Vagina (tissue), 2 donors: ENCODE data around the gene GRAMD1B.

Source experiments
- CTCF ChIP-seq, 3 experiments: fragments of 450-650 bp in 2 of 3; fragments of 200-600 bp in 1 of 3; sonication (generic) in 1 of 3; IDR thresholded peaks; one replicate each; pipeline ENCODE4 v1.5.1; 2017 to 2019; ENCODE audit warnings: antibody characterized with exemption in 3 of 3, mild to moderate bottlenecking in 2 of 3, moderate library complexity in 2 of 3
- POLR2A ChIP-seq, 2 donors: fragments of 450-650 bp; IDR thresholded peaks; one replicate each; pipeline ENCODE4 v1.6.1; 2017; ENCODE audit warnings: antibody characterized with exemption in 2 of 2, mild to moderate bottlenecking in 2 of 2, moderate library complexity in 2 of 2
- POLR2AphosphoS5 ChIP-seq, 2 donors: sonication (generic); formaldehyde crosslinking; IDR thresholded peaks; one replicate each; pipeline ENCODE4 v1.9.0; 2017; ENCODE audit warnings: antibody characterized with exemption in 2 of 2, mild to moderate bottlenecking in 2 of 2, low read depth in 1 of 2; ENCODE audit not compliant: insufficient read depth in 1 of 2

DNA sequence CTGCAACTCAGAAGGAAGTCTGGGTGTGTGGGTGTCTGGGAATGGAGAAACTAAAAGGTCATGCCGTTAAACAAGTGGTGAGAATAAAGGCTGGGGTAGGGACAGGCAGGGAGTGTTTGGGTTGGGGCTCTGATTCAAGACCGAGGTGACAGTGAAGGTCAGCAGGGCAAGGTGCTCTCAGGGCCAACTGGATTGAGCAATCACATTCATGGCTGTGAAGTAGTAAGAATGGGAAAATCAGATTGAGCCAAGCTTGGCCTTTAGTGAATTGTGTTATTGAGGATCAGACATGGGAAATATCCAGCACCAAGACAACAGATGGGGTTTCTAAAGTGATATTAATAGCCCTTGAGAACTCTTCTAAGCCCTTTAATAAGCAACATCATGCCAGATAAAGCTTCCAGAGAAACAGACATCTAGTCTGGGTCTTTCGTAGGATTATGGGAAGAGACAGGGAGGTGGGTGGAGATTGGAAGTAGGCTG is 200.1 kb downstream of the GRAMD1B start:
- TF ChIP-seq CTCF (IDR thresholded peaks at IDR 0.05) = no peak
- TF ChIP-seq POLR2A (IDR thresholded peaks at IDR 0.05) = no peak
- TF ChIP-seq POLR2AphosphoS5 (IDR thresholded peaks at IDR 0.05; ENCODE audit: insufficient read depth in 1 of 2, low read depth in 1 of 2) = no peak
